Fibroblast of the aortic adventitia (primary cell): Measurements from ENCODE around the gene NET1. TPM values are rescaled to one million over a fixed set of nuclear protein-coding genes. Genes with fewer than 3 reads are reported as not detected.

Experiments
- DNase-seq: peaks from one replicate; pipeline ENCODE4 v3.0.0-alpha.2; 2010; ENCODE audit warnings: low read depth
- H3K4me3 ChIP-seq: 2 replicates; pipeline ENCODE4 v1.5.1; 2011; ENCODE audit warnings: low read depth, mild to moderate bottlenecking, control low read depth, low read length, moderate library complexity
- total RNA-seq: library from RNA; depleted of rRNA; stranded (reverse); fragments of >200 nt; gene quantifications from 2 replicates; pipeline ENCODE4 v1.2.3, GENCODE V29; 2012; ENCODE audit warnings: low replicate concordance
- TF ChIP-seq, protein P1 (sequence below): IDR thresholded peaks from 2 replicates; pipeline ENCODE4 v1.5.1; 2011; ENCODE audit warnings: mild to moderate bottlenecking, low read length, control low read depth, inconsistent platforms; ENCODE audit not compliant: insufficient read depth

NET1 gene
- total RNA-seq, 1 donor = 33.9 TPM

DNA sequence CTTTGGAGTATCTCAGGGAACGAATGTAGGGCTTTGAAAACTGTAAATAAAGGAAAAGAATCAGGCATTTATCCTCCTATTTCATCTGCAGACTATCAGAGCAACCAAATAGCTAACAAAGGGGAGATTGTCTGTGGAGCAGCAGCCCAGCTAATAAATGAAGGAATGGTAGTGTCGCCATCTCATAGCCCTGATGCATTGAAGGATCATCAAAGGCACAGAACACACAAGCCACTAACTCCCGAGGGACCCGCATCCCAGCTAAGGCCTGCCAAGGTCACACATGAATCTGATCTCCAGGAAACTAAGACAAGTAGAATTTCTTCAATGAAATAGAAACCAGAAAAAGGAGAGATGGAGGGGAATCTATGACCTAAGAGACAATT, 48.8 kb downstream of the NET1 start:
- TF ChIP-seq, protein P1, sequence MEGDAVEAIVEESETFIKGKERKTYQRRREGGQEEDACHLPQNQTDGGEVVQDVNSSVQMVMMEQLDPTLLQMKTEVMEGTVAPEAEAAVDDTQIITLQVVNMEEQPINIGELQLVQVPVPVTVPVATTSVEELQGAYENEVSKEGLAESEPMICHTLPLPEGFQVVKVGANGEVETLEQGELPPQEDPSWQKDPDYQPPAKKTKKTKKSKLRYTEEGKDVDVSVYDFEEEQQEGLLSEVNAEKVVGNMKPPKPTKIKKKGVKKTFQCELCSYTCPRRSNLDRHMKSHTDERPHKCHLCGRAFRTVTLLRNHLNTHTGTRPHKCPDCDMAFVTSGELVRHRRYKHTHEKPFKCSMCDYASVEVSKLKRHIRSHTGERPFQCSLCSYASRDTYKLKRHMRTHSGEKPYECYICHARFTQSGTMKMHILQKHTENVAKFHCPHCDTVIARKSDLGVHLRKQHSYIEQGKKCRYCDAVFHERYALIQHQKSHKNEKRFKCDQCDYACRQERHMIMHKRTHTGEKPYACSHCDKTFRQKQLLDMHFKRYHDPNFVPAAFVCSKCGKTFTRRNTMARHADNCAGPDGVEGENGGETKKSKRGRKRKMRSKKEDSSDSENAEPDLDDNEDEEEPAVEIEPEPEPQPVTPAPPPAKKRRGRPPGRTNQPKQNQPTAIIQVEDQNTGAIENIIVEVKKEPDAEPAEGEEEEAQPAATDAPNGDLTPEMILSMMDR = no peak
- no peak overlapping the region for H3K4me3 ChIP-seq
- DNase-seq = no peak

GRCh38 chr10:5461914-5462840, 49.8 kb downstream of the NET1 start:
- H3K4me3 ChIP-seq = peak overlapping the region; percentile 1
- DNase-seq = peak; percentile 40
- TF ChIP-seq, protein P1 = no peak

- TF ChIP-seq, protein P1 = no peak
- no peak overlapping the region for H3K4me3 ChIP-seq
- DNase-seq = no peak
Observed at GRCh38 chr10:5462841-5463293, 50.5 kb downstream of the NET1 start.

DNA sequence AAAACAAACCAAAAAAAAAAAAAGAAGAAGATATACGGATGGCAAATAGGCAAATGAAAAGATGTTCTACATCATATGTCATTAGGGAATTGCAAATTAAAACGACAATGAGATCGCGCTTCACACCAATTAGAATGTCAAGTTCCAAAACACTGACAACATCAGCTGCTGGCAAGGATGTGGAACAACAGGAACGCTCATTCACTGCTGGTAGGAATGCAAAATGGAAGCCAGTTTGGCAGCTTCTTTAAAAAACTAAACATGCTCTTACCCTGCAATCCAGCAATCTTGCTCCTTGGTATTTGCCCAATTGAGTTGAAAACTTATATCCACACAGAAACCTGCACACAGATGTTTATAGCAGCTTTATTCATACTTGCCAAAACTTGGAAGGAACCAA, 52.2 kb downstream of the NET1 start:
- TF ChIP-seq, protein P1 = no peak
- no peak for DNase-seq

DNA sequence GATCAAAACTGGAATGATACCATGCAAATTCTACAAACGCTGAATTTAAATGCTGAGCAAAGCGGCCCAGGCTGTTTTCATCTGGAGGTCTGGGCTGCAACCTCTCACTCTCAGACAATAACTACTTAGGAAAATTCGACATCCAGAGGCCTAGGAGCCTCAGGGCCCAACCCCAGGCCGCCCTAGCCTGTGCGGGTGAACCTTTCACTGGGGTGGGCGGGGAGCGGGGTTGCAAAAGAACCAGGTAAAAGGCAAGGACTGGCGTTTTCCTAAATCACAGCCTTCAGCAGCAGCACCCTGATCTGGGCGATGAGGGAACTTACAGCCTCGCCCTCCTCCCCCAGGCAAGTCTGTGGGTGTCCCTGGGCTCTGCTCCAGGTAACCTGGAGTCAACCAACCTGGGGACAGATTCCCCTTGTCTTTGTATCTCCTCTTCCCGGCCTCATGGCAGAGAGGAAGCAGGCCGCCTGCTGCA, 53.7 kb downstream of the NET1 start:
- no peak for DNase-seq
- TF ChIP-seq, protein P1 = no peak
- no peak overlapping the region for H3K4me3 ChIP-seq

More for the DNA sequence above, 52.2 kb downstream of the NET1 start:
- no peak overlapping the region for H3K4me3 ChIP-seq

GRCh38 chr10:5466451-5467206, 54.3 kb downstream of the NET1 start:
- DNase-seq = peak; percentile 84
- no peak overlapping the region for H3K4me3 ChIP-seq
- TF ChIP-seq, protein P1 = no peak
